Muscle of leg (tissue), 11 donors: ENCODE measurements around the gene AUTS2. TPM values are rescaled to one million over a fixed set of nuclear protein-coding genes. Genes with fewer than 3 reads are reported as not detected.

ENCODE experiments used
- DNase-seq: peaks from one replicate; pipeline ENCODE4 v3.0.0; 2013
- H3K27ac ChIP-seq: one replicate; pipeline ENCODE4 v1.5.1; 2013; ENCODE audit warnings: mild to moderate bottlenecking, low read length, control low read depth
- H3K27me3 ChIP-seq: one replicate; pipeline ENCODE4 v1.6.1; 2013; ENCODE audit warnings: low read length; ENCODE audit not compliant: control insufficient read depth, insufficient read depth
- H3K36me3 ChIP-seq: one replicate; pipeline ENCODE4 v1.6.1; 2013; ENCODE audit warnings: low read length; ENCODE audit not compliant: control insufficient read depth, insufficient read depth
- H3K4me1 ChIP-seq: one replicate; pipeline ENCODE4 v1.6.1; 2013; ENCODE audit warnings: low read length; ENCODE audit not compliant: control insufficient read depth, insufficient read depth
- H3K4me3 ChIP-seq: one replicate; pipeline ENCODE4 v1.5.1; 2013; ENCODE audit warnings: low read length, control low read depth
- H3K9me3 ChIP-seq: replicated peaks from 2 replicates; pipeline ENCODE4 v1.6.1; 2013; ENCODE audit warnings: low read depth, low read length; ENCODE audit not compliant: control insufficient read depth
- WGBS: methylation state at CpG from one replicate; pipeline ENCODE4 v1.1.5; 2013; ENCODE audit warnings: missing lambda C conversion rate; ENCODE audit not compliant: insufficient coverage; 5-methylcytosine and 5-hydroxymethylcytosine counted together
- polyA plus RNA-seq, 8 donors: library from polyadenylated mRNA; unstranded; fragments of 120-200 nt; gene quantifications; one replicate each; pipeline versions ENCODE4 v1.2.1 to v1.2.3, GENCODE V29; 2013; ENCODE audit warnings: inconsistent platforms in 1 of 8, low replicate concordance in 1 of 8; ENCODE audit not compliant: insufficient read length in 8 of 8, insufficient read depth in 1 of 8
- total RNA-seq: library from RNA; stranded (reverse); fragments of 120-200 nt; gene quantifications from one replicate; pipeline ENCODE4 v1.2.4, GENCODE V29; 2013

The AUTS2 gene
- total and polyA plus RNA-seq, 9 donors: 28.6 to 92.3 (median 58.8) TPM

DNA sequence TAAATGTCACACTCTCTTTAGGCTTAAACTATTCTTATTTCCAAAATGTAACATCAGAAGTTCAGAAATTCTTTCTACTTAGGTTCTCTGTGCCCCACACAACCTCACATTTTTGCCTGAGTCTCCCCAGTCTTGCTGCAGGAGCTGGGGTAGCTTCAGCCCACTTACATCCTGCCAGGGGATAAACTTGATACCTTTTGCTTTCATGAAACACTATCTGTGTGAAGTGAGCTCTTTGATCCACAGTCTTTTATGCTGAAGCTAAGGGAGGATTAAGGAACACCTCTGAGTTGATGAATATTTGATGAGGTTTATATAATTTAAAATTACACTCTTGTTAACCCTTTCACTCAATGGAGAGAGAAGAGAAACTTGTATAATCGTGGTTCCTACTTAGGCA is 341.0 kb downstream of the AUTS2 start:
- H3K4me1 ChIP-seq: peaks cover 3% of the 10 kb centered on the region
- no peaks in the 10 kb centered on the region for H3K27me3 ChIP-seq
- H3K36me3 ChIP-seq: no peaks in the 10 kb centered on the region
- no peak for DNase-seq
- no peak overlapping the region for H3K4me3 ChIP-seq
- whole genome bisulfite sequencing: no CpG with 5 or more reads among the region's 1 CpG
- H3K9me3 ChIP-seq: no peaks in the 10 kb centered on the region
- no peak overlapping the region for H3K27ac ChIP-seq

DNA sequence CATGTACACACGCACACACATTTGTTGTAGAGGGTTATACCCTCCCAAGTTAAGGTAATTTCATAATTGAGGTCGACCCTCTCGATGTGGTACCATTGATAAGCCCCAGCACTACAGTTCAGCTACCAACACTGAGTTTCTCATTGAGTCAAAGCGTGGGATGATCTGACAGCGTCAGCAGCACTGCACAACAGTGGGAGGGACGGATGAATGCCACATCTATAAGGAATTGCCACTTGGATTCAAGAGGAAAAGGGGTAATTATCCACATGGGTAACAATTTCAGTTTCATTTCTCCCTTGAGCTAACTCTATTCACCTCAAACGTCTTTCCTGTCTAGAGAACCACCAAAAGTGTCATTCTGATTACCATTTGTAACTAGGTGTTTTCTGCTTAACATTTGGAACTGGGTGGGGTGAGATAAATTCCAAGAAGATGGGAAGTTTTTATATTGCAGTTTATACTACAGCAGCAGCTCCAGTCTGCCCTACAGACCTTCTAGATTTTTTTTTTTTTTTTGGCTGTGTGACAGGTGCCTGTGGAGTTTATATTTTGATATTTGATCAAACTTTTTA is 342.9 kb downstream of the AUTS2 start:
- no peak overlapping the region for H3K27ac ChIP-seq
- no peak for DNase-seq
- no peaks in the 10 kb centered on the region for H3K36me3 ChIP-seq
- no peaks in the 10 kb centered on the region for H3K27me3 ChIP-seq
- no peaks in the 10 kb centered on the region for H3K4me1 ChIP-seq
- H3K9me3 ChIP-seq: no peaks in the 10 kb centered on the region
- WGBS: 100% methylated on average over 2 of the region's 7 CpGs
- no peak overlapping the region for H3K4me3 ChIP-seq

GRCh38 chr7:69942573-69942972 is 344.3 kb downstream of the AUTS2 start:
- Histone ChIP-seq H3K4me3 (no peak overlapping the region), H3K36me3 (no peaks in the 10 kb centered on the region), H3K9me3 (no peaks in the 10 kb centered on the region), H3K27ac (no peak overlapping the region), H3K4me1 (no peaks in the 10 kb centered on the region), H3K27me3 (no peaks in the 10 kb centered on the region)
- WGBS: no CpG with 5 or more reads among the region's 1 CpG
- DNase-seq: no peak

DNA sequence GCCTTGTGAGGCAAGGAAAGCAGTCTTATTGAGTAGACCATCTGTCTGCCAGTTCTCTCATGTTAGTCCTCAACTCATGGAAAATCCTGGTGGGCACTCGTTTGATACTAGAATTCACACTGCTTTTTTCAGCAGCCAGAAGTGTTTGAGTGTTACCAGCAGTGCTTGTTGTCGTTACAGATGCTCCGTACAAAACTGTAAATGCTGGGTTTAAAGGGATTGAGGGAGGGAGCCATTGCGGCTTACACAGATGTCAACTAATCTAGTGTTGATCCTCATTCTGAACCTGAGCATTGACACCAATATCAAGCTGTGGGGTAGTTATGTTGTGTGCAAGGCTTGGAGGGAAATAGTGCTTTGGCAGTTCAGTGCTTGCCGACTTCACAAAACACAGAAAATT is 348.6 kb downstream of the AUTS2 start:
- DNase-seq: no peak
- WGBS: 75% methylated on average over 5 of the region's 5 CpGs
- H3K4me1 ChIP-seq: no peaks in the 10 kb centered on the region
- no peak overlapping the region for H3K4me3 ChIP-seq
- no peaks in the 10 kb centered on the region for H3K36me3 ChIP-seq
- no peaks in the 10 kb centered on the region for H3K27me3 ChIP-seq
- H3K27ac ChIP-seq: no peak overlapping the region
- H3K9me3 ChIP-seq: no peaks in the 10 kb centered on the region

- no peak overlapping the region for H3K4me3 ChIP-seq
- DNase-seq: no peak
- no peaks in the 10 kb centered on the region for H3K27me3 ChIP-seq
- H3K27ac ChIP-seq: no peak overlapping the region
- no peaks in the 10 kb centered on the region for H3K36me3 ChIP-seq
- WGBS: no CpG with 5 or more reads among the region's 3 CpGs
- peaks cover under 1% of the 10 kb centered on the region for H3K4me1 ChIP-seq
- H3K9me3 ChIP-seq: no peaks in the 10 kb centered on the region
Observed at GRCh38 chr7:69947998-69948397, 349.7 kb downstream of the AUTS2 start.

DNA sequence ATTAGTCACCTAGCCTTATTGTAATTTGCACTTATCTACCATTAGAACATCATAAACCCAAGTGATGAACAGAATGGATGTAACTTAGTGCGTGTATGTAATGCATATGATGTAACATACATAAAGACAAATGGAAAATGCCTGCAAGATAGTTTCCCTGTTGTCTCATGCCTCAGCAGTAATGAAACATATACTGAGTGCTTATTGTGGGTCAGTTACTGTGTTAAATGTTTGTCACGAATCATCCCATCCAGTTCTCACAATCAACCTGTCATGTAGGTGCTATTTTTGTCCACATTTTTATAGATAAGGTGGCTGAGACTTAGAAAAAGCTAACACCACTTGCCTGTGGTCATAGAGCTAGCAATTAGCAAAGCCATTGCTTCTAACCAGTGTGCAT is 350.8 kb downstream of the AUTS2 start:
- no peak for DNase-seq
- Histone ChIP-seq H3K27me3 (no peaks in the 10 kb centered on the region), H3K36me3 (no peaks in the 10 kb centered on the region), H3K27ac (no peak overlapping the region), H3K4me1 (peaks cover 2% of the 10 kb centered on the region), H3K4me3 (no peak overlapping the region), H3K9me3 (no peaks in the 10 kb centered on the region)
- WGBS: no CpG with 5 or more reads among the region's 2 CpGs

DNA sequence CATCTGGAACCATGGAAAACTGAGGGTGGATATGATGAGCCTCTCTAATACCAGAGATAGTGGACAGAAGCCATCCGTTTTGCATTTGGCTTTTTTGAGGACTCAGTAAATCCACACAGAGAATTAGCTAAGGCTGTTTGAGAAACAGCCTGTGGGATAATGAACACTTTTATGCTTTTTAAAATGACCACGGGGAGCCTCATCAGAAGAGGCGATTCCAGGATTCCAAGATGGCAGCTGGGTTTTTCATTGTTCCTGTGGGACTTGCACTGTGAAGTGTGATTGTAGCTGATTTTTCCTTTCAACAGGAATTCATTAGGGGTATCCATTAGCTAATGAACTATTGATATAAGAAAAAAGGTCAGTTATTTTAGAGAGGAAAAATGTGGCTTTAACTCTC is 353.2 kb downstream of the AUTS2 start:
- Histone ChIP-seq H3K27ac (no peak overlapping the region), H3K27me3 (no peaks in the 10 kb centered on the region), H3K4me3 (no peak overlapping the region), H3K9me3 (no peaks in the 10 kb centered on the region), H3K36me3 (no peaks in the 10 kb centered on the region), H3K4me1 (peaks cover 8% of the 10 kb centered on the region)
- WGBS: 60% methylated on average over 1 of the region's 3 CpGs
- DNase-seq: no peak

DNA sequence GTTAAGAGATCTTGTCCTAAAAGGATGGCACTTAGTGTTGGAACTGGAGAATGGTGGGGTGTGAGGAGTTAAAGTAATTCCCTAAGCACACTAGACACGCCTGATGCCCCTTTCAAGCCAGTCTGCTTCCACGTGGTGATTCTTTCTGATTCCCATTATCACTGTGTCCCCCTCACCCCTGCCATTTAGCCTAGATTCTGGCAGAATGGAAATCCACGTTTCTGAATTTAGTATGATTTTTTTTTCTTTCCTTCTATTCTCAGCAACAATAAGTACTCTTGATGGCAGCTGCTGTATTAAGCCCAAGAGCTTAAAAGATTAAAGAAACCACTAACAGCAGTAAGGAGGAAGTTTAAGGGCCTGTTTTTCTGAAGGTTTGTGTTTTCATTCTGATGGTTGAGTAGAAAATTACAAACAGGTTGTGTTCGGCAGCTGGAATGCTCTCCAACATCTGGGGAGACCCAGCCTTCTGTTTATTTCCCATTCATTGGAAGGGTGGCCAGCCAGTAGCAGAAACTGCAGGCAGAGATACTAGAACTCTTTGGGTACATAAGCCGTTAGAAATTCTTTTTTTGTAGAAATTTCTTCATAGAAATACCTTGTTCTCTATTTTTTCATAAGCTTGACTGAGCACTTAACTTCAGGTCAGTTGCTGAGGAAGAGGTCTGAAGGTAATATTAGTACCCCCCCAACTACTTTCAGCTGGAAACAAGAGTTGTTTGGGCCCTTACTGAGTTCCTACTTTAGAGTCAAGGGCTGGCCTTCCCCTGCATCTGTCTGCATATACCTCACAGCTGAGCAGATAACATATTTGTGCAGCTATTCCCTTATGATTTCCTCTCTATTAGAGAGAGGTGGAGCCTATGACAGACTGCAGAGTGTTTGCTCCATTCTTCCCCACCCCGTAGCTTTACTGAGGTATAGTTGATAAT is 355.1 kb downstream of the AUTS2 start:
- Histone ChIP-seq H3K4me1 (peaks cover 10% of the 10 kb centered on the region), H3K36me3 (no peaks in the 10 kb centered on the region), H3K27ac (no peak overlapping the region), H3K9me3 (no peaks in the 10 kb centered on the region), H3K27me3 (no peaks in the 10 kb centered on the region), H3K4me3 (no peak overlapping the region)
- peak; percentile 83 for DNase-seq
- WGBS: 40% methylated on average over 1 of the region's 6 CpGs

DNA sequence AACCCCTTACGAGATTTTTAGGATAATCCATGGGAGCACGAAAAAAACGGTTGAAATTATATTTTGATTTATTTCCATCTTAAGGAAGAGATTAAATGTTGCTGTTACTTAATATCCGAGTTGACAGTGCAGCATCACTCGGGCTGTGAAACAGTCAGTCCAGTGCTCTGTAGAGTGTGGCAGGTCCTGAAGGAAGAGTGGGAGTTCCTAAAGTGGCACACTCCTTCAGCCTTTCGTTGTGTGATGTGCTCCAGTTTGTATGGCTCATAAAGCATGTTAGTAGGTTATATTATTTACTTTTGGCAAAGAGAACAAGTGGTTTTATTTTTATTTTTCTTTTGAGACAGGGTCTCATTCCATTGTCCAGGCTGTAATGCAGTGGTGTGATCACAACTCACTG is 358.3 kb downstream of the AUTS2 start:
- Histone ChIP-seq H3K9me3 (no peaks in the 10 kb centered on the region), H3K4me3 (no peak overlapping the region), H3K36me3 (no peaks in the 10 kb centered on the region), H3K4me1 (peaks cover 13% of the 10 kb centered on the region), H3K27me3 (no peaks in the 10 kb centered on the region), H3K27ac (no peak overlapping the region)
- no peak for DNase-seq
- 71% methylated on average over 3 of the region's 6 CpGs for WGBS

- Histone ChIP-seq H3K9me3 (no peaks in the 10 kb centered on the region), H3K36me3 (no peaks in the 10 kb centered on the region), H3K4me1 (peaks cover 21% of the 10 kb centered on the region), H3K4me3 (no peak overlapping the region), H3K27me3 (no peaks in the 10 kb centered on the region), H3K27ac (no peak overlapping the region)
- no CpG with 5 or more reads among the region's 2 CpGs for WGBS
- no peak for DNase-seq
Observed at GRCh38 chr7:69957661-69958060, 359.4 kb downstream of the AUTS2 start.
